ENCODE results near the gene ATP13A2.

DNA sequence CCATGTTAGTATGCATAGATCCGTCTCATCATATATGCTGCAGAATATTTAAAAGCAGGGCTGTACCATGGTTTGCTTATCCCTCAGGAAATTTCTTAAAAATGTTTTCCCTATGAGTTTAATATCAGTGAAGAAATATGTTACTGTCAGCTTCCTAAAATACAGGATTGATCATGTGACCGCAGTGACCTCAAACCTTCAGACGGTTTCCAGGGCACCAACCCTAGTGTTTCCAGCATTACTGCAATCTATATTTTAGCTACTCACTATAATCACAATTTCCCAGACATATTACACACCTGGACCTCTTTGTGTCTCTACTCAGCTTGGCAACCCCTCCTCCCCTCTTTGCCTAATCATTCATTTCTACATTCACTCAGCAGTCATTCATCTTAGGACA is 49.8 kb upstream of the ATP13A2 start:
- TF ChIP-seq, protein P1, sequence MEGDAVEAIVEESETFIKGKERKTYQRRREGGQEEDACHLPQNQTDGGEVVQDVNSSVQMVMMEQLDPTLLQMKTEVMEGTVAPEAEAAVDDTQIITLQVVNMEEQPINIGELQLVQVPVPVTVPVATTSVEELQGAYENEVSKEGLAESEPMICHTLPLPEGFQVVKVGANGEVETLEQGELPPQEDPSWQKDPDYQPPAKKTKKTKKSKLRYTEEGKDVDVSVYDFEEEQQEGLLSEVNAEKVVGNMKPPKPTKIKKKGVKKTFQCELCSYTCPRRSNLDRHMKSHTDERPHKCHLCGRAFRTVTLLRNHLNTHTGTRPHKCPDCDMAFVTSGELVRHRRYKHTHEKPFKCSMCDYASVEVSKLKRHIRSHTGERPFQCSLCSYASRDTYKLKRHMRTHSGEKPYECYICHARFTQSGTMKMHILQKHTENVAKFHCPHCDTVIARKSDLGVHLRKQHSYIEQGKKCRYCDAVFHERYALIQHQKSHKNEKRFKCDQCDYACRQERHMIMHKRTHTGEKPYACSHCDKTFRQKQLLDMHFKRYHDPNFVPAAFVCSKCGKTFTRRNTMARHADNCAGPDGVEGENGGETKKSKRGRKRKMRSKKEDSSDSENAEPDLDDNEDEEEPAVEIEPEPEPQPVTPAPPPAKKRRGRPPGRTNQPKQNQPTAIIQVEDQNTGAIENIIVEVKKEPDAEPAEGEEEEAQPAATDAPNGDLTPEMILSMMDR (IDR thresholded peaks at IDR 0.05) = no peak
- TF ChIP-seq TAF1 (IDR thresholded peaks at IDR 0.05; ENCODE audit: borderline replicate concordance, low read depth, low read length) (no peak), NFIC (IDR thresholded peaks at IDR 0.05; ENCODE audit: borderline replicate concordance) (no peak), EZH2phosphoT487 (IDR thresholded peaks at IDR 0.05; ENCODE audit: borderline replicate concordance, low read depth) (no peak), EP300 (IDR thresholded peaks at IDR 0.05; ENCODE audit: borderline replicate concordance in 1 of 2, low read depth in 1 of 2, low read length in 1 of 2) (no peak), SIN3A (IDR thresholded peaks at IDR 0.05; ENCODE audit: borderline replicate concordance, low read depth, low read length) (no peak), ELF1 (IDR thresholded peaks at IDR 0.05) (no peak), RFX5 (IDR thresholded peaks at IDR 0.05; ENCODE audit: low read length) (no peak)
